Occipital lobe (tissue), 2 donors: ENCODE results near the gene RASSF4. TPM values are rescaled to one million over a fixed set of nuclear protein-coding genes. Genes with fewer than 3 reads are reported as not detected.

Experiments used
- DNase-seq: peaks from one replicate; lab custom pipeline; 2025; lab: John Stamatoyannopoulos, UW
- total RNA-seq: library from RNA; depleted of rRNA; stranded (reverse); fragments of >200 nt; gene quantifications from one replicate; pipeline ENCODE4 v1.2.3, GENCODE V29; 2014

The RASSF4 gene
- 7.2 TPM for total RNA-seq

GRCh38 chr10:44959247-44960087, at the start of gene RASSF4:
Gene RASSF4, plus strand, starts transcription at chr10:44959802. Its CDS starts 10,401 bp downstream, at chr10:44970203.
- DNase-seq = peak; percentile 91

GRCh38 chr10:44909910-44910309, 49.7 kb upstream of the RASSF4 start:
- DNase-seq = no peak

GRCh38 chr10:44910602-44911001, 49.0 kb upstream of the RASSF4 start:
- DNase-seq = no peak

GRCh38 chr10:44911081-44911540, 48.5 kb upstream of the RASSF4 start, which contains the start of gene TMEM72:
Gene TMEM72, plus strand, starts transcription at chr10:44911337. Its CDS starts 176 bp downstream, at chr10:44911513.
- DNase-seq = no peak

- DNase-seq = no peak
Observed at GRCh38 chr10:44911951-44912350, 47.7 kb upstream of the RASSF4 start.

GRCh38 chr10:44913350-44914081, 46.1 kb upstream of the RASSF4 start:
- DNase-seq = no peak

GRCh38 chr10:44914891-44915290, 44.7 kb upstream of the RASSF4 start:
- no peak for DNase-seq

- no peak for DNase-seq
Observed at GRCh38 chr10:44916429-44916828, 43.2 kb upstream of the RASSF4 start.

GRCh38 chr10:44917848-44918247, 41.8 kb upstream of the RASSF4 start:
- DNase-seq = no peak

- DNase-seq = no peak
Observed at GRCh38 chr10:44920252-44920651, 39.4 kb upstream of the RASSF4 start.

GRCh38 chr10:44921061-44921460, 38.5 kb upstream of the RASSF4 start:
- DNase-seq = no peak

GRCh38 chr10:44921506-44921905, 38.1 kb upstream of the RASSF4 start:
- no peak for DNase-seq

- DNase-seq = no peak
Observed at GRCh38 chr10:44922021-44922420, 37.6 kb upstream of the RASSF4 start.

GRCh38 chr10:44922796-44923545, 36.6 kb upstream of the RASSF4 start:
- no peak for DNase-seq

GRCh38 chr10:44923611-44924010, 36.0 kb upstream of the RASSF4 start:
- no peak for DNase-seq

GRCh38 chr10:44924261-44925040, 35.2 kb upstream of the RASSF4 start:
- DNase-seq = no peak

GRCh38 chr10:44925224-44925623, 34.4 kb upstream of the RASSF4 start:
- no peak for DNase-seq

GRCh38 chr10:44925811-44926750, 33.5 kb upstream of the RASSF4 start:
- no peak for DNase-seq

GRCh38 chr10:44926751-44927351, 32.8 kb upstream of the RASSF4 start:
- no peak for DNase-seq
